Hypothalamus (tissue), 51 donors: ENCODE results near the gene MAML2.

Source experiments
- DNase-seq, 51 donors: peaks; one replicate each; lab custom pipeline; 2025; lab: John Stamatoyannopoulos, UW

The MAML2 gene

GRCh38 chr11:96145163-96145585, 197.8 kb downstream of the MAML2 start:
- no peak for DNase-seq

- DNase-seq, result no peak
Observed at GRCh38 chr11:96144553-96144952, 198.4 kb downstream of the MAML2 start.

GRCh38 chr11:96143041-96143521, 199.9 kb downstream of the MAML2 start:
- DNase-seq, result peak in 2 of 51 donors; percentile 13 to 31

GRCh38 chr11:96141626-96142025, 201.4 kb downstream of the MAML2 start:
- DNase-seq, result no peak

GRCh38 chr11:96139691-96140090, 203.3 kb downstream of the MAML2 start:
- no peak for DNase-seq

- DNase-seq, result no peak
Observed at GRCh38 chr11:96137373-96137772, 205.6 kb downstream of the MAML2 start.

- DNase-seq, result no peak
Observed at GRCh38 chr11:96136613-96137298, 206.2 kb downstream of the MAML2 start.

- DNase-seq, result no peak
Observed at GRCh38 chr11:96134602-96135001, 208.4 kb downstream of the MAML2 start.

GRCh38 chr11:96132437-96132836, 210.6 kb downstream of the MAML2 start:
- DNase-seq, result no peak

GRCh38 chr11:96130061-96130620, 212.9 kb downstream of the MAML2 start:
- DNase-seq, result no peak

- DNase-seq, result no peak
Observed at GRCh38 chr11:96127596-96127959, 215.4 kb downstream of the MAML2 start.

GRCh38 chr11:96126917-96127595, 215.9 kb downstream of the MAML2 start:
- no peak for DNase-seq

- no peak for DNase-seq
Observed at GRCh38 chr11:96125400-96125799, 217.6 kb downstream of the MAML2 start.

GRCh38 chr11:96124155-96124554, 218.8 kb downstream of the MAML2 start:
- no peak for DNase-seq

- DNase-seq, result no peak
Observed at GRCh38 chr11:96123301-96123700, 219.7 kb downstream of the MAML2 start.

GRCh38 chr11:96122601-96123074, 220.4 kb downstream of the MAML2 start:
- no peak for DNase-seq

GRCh38 chr11:96119211-96119610, 223.8 kb downstream of the MAML2 start:
- no peak for DNase-seq

- DNase-seq, result no peak
Observed at GRCh38 chr11:96116376-96116775, 226.6 kb downstream of the MAML2 start.

GRCh38 chr11:96114178-96115064, 228.6 kb downstream of the MAML2 start:
- no peak for DNase-seq

GRCh38 chr11:96113193-96113681, 229.8 kb downstream of the MAML2 start:
- DNase-seq, result no peak
